Natural killer cell (primary cell): ENCODE results near the gene HOXD9. TPM values are rescaled to one million over a fixed set of nuclear protein-coding genes. Genes with fewer than 3 reads are reported as not detected.
A peak's percentile ranks its signal among the peaks of the same experiment; 100 is the strongest.

ENCODE experiments used
- ATAC-seq, 3 donors: fragments of 150-1000 bp in 2 of 3; fragments of 200-7000 bp in 1 of 3; cut with Tn5 transposase; 1 replicate in 1 of 3; 2 replicates in 2 of 3; pipeline ENCODE4 v1.10.0; 2021; ENCODE audit warnings: mild to moderate bottlenecking in 2 of 3, moderate library complexity in 2 of 3
- DNase-seq, 2 donors: peaks; one replicate each; pipeline versions ENCODE4 v3.0.0 to v3.0.0-alpha.2; 2013 to 2021; ENCODE audit warnings: mixed read lengths in 1 of 2
- H3K27ac ChIP-seq: one replicate; pipeline ENCODE4 v1.5.1; 2013; ENCODE audit warnings: mild to moderate bottlenecking, low read length
- H3K27me3 ChIP-seq: one replicate; pipeline ENCODE4 v1.6.1; 2013; ENCODE audit warnings: low read length; ENCODE audit not compliant: control insufficient read depth, insufficient read depth
- H3K36me3 ChIP-seq: one replicate; pipeline ENCODE4 v1.6.1; 2013; ENCODE audit warnings: low read length; ENCODE audit not compliant: control insufficient read depth, insufficient read depth
- H3K4me1 ChIP-seq: one replicate; pipeline ENCODE4 v1.6.1; 2013; ENCODE audit warnings: low read length; ENCODE audit not compliant: control insufficient read depth, insufficient read depth
- H3K4me3 ChIP-seq: one replicate; pipeline ENCODE4 v1.5.1; 2013; ENCODE audit warnings: low read length
- H3K9me3 ChIP-seq: one replicate; pipeline ENCODE4 v1.6.1; 2013; ENCODE audit warnings: low read length; ENCODE audit not compliant: control insufficient read depth, insufficient read depth
- H3K27ac Mint-ChIP-seq, 2 donors: one replicate each; pipeline ENCODE4 v1.8.0; 2022; ENCODE audit warnings: mild to moderate bottlenecking in 2 of 2, mixed read lengths in 2 of 2, moderate library complexity in 1 of 2
- H3K27me3 Mint-ChIP-seq, 2 donors: one replicate each; pipeline ENCODE4 v1.8.0; 2022; ENCODE audit warnings: low read depth in 2 of 2, mixed read lengths in 2 of 2
- H3K36me3 Mint-ChIP-seq: one replicate; pipeline ENCODE4 v1.8.0; 2022; ENCODE audit warnings: mixed read lengths
- H3K4me1 Mint-ChIP-seq, 2 donors: one replicate each; pipeline ENCODE4 v1.8.0; 2022; ENCODE audit warnings: mixed read lengths in 2 of 2
- H3K4me3 Mint-ChIP-seq: one replicate; pipeline ENCODE4 v1.8.0; 2022; ENCODE audit warnings: mild to moderate bottlenecking, moderate library complexity, mixed read lengths
- H3K9me3 Mint-ChIP-seq, 2 donors: one replicate each; pipeline ENCODE4 v1.8.0; 2022; ENCODE audit warnings: mixed read lengths in 2 of 2
- CTCF ChIP-seq: fragments of 200-600 bp; IDR thresholded peaks from one replicate; pipeline ENCODE4 v1.8.0; 2022; ENCODE audit warnings: antibody characterized with exemption
- WGBS: methylation state at CpG from one replicate; pipeline ENCODE4 v1.1.7; 2013; ENCODE audit warnings: missing lambda C conversion rate; ENCODE audit not compliant: insufficient coverage; 5-methylcytosine and 5-hydroxymethylcytosine counted together
- intact Hi-C: fragments of 100-400 bp; cut with micrococcal nuclease; formaldehyde crosslinking; loops from one replicate; pipeline ENCODE4 v1.14.2; 2022
- total RNA-seq, 4 donors: library from RNA; stranded (reverse); fragments of 120-200 nt in 1 of 4; gene quantifications; one replicate each; pipeline versions ENCODE4 v1.2.3 to v1.2.4, GENCODE V29; 2013 to 2022

HOXD9 gene
- total RNA-seq, 3 donors from 2014 or later (not counting 1 experiment from before 2014, with no cell fraction given) = not detected

DNA sequence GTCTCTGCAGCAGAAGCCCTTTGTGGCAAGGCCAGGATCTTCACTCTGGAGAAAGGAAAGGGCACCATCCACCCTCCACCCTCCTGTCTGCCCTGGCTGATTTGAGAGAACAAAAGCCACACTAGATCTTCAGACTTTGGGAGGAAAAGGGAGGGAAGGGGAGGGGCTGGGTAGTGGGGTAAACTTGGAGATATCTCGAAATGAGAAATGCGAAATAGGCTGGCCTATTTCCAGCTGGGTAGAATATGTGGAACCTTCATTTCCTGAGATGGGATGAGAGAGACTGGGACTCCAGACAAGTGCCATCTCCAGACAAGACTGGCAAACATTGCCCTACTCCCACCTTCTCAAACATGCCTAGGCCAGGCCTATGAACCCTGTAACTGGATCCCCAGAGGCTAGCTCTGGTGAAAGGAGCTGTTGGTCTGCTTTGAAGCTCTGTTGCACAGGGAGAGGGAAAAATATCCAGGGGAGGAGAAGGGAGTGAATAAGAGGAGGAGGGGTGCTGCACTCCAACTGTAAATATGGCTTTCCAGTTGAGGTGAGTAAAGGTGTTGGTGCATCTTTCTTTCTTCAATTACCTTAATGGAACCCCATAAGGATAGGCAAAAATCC, 21.2 kb upstream of the HOXD9 start:
- no peak overlapping the region for H3K4me3 ChIP-seq
- no peak for TF ChIP-seq CTCF
- WGBS = 6% methylated on average over 2 of the region's 2 CpGs
- no peaks in the 10 kb centered on the region for H3K9me3 Mint-ChIP-seq
- peaks cover 94% of the 10 kb centered on the region for H3K27me3 ChIP-seq
- ATAC-seq (no peak), DNase-seq (no peak)
- no peaks in the 10 kb centered on the region for H3K36me3 Mint-ChIP-seq
- H3K27me3 Mint-ChIP-seq = peaks cover 80 to 86% of the 10 kb centered on the region in 2 donors
- peaks cover 4% of the 10 kb centered on the region for H3K9me3 ChIP-seq
- H3K4me3 Mint-ChIP-seq = no peak overlapping the region
- H3K36me3 ChIP-seq = no peaks in the 10 kb centered on the region
- intact Hi-C loops = no loop called here
- peaks cover 17% of the 10 kb centered on the region for H3K4me1 ChIP-seq
- peaks cover 17 to 38% of the 10 kb centered on the region in 2 donors for H3K4me1 Mint-ChIP-seq
- no peak overlapping the region for H3K27ac Mint-ChIP-seq
- no peak overlapping the region for H3K27ac ChIP-seq

- H3K4me3 Mint-ChIP-seq = no peak overlapping the region
- no peaks in the 10 kb centered on the region for H3K9me3 Mint-ChIP-seq
- ATAC-seq = no peak
- no peaks in the 10 kb centered on the region for H3K36me3 Mint-ChIP-seq
- no peaks in the 10 kb centered on the region for H3K36me3 ChIP-seq
- intact Hi-C loops = no loop called here
- H3K27ac ChIP-seq = no peak overlapping the region
- H3K27me3 Mint-ChIP-seq = peaks cover 78 to 83% of the 10 kb centered on the region in 2 donors
- H3K4me1 Mint-ChIP-seq = peaks cover 12 to 35% of the 10 kb centered on the region in 2 donors
- 21% methylated on average over 4 of the region's 5 CpGs for WGBS
- H3K27ac Mint-ChIP-seq = no peak overlapping the region
- H3K9me3 ChIP-seq = peaks cover 4% of the 10 kb centered on the region
- peaks cover 12% of the 10 kb centered on the region for H3K4me1 ChIP-seq
- H3K27me3 ChIP-seq = peaks cover 92% of the 10 kb centered on the region
- no peak for TF ChIP-seq CTCF
- DNase-seq = peak in 1 of 2 donors; percentile 9
- H3K4me3 ChIP-seq = no peak overlapping the region
Observed at GRCh38 chr2:176101842-176102241, 20.7 kb upstream of the HOXD9 start.

DNA sequence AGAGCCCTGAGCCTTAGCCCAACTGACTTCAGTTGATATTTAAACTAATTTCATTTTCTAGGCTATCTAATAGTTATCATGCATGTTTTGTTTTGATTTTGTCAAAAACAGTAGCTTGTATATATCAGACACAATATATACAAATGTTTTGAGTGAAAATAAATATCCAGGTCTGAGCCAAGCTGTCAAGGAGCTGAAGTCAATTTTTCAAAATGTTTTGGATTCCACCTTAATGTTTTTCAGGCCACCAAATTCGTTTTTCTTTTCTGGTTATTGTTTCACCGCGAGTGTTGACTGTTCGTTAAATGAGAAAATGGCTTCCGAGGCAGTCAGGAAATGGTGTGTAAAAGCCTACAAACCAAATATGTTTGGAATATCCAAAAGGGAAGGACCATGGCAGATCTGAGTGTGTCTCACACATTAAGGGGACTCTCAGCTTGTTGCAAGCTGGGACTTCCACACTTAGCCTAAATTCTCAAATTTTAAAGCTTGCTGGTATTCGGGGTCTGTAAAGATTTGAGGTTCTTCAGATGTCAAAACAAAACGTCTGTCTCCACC, 20.1 kb upstream of the HOXD9 start:
- peaks cover 10% of the 10 kb centered on the region for H3K4me1 ChIP-seq
- no peak for DNase-seq
- WGBS = 10% methylated on average over 7 of the region's 7 CpGs
- peaks cover 73 to 83% of the 10 kb centered on the region in 2 donors for H3K27me3 Mint-ChIP-seq
- H3K36me3 ChIP-seq = no peaks in the 10 kb centered on the region
- peaks cover 4% of the 10 kb centered on the region for H3K9me3 ChIP-seq
- no peak overlapping the region for H3K4me3 ChIP-seq
- intact Hi-C loops = no loop called here
- H3K27ac Mint-ChIP-seq = no peak overlapping the region
- no peak overlapping the region for H3K27ac ChIP-seq
- TF ChIP-seq CTCF = no peak
- no peak for ATAC-seq
- peaks cover 7 to 29% of the 10 kb centered on the region in 2 donors for H3K4me1 Mint-ChIP-seq
- H3K4me3 Mint-ChIP-seq = no peak overlapping the region
- no peaks in the 10 kb centered on the region for H3K36me3 Mint-ChIP-seq
- peaks cover 86% of the 10 kb centered on the region for H3K27me3 ChIP-seq
- H3K9me3 Mint-ChIP-seq = no peaks in the 10 kb centered on the region
